SU-DHL-6 (cell line): ENCODE results near the gene FAM167B.

ENCODE experiments used
- H2AFZ ChIP-seq: fragments of 200-600 bp; sonication (generic); 2 replicates; pipeline ENCODE4 v1.6.1; 2014; ENCODE audit warnings: low read depth, mild to moderate bottlenecking, moderate library complexity, mixed read lengths, antibody characterized with exemption, low read length; ENCODE audit not compliant: severe bottlenecking
- H3F3A ChIP-seq: fragments of 200-600 bp; shearing (Covaris generic); 2 replicates; pipeline ENCODE4 v1.6.0; 2016; ENCODE audit warnings: antibody characterized with exemption, mild to moderate bottlenecking; ENCODE audit not compliant: insufficient read depth
- H3K27ac ChIP-seq: fragments of 200-600 bp; sonication (generic); 2 replicates; pipeline ENCODE4 v1.5.1; 2016; ENCODE audit warnings: low read depth, mild to moderate bottlenecking, low read length, moderate library complexity, mixed read lengths
- H3K27me3 ChIP-seq: fragments of 200-600 bp; sonication (generic), shearing (Covaris generic); 2 replicates; pipeline ENCODE4 v1.6.0; 2014; ENCODE audit warnings: mild to moderate bottlenecking, low read length
- H3K36me3 ChIP-seq: fragments of 200-600 bp; sonication (generic); 2 replicates; pipeline ENCODE4 v1.6.1; 2014; ENCODE audit warnings: mild to moderate bottlenecking, low read length, mixed read lengths
- H3K4me2 ChIP-seq: fragments of 300-600, 200-600 bp; shearing (Covaris generic), sonication (generic); 2 replicates; pipeline ENCODE4 v1.6.0; 2014; ENCODE audit warnings: low read length, low read depth, mild to moderate bottlenecking; ENCODE audit not compliant: poor library complexity, severe bottlenecking
- H3K4me3 ChIP-seq: fragments of 200-600 bp; sonication (generic); 2 replicates; pipeline ENCODE4 v1.5.1; 2014; ENCODE audit warnings: antibody characterized with exemption, low read length, mild to moderate bottlenecking, mixed read lengths; ENCODE audit not compliant: insufficient read depth, poor library complexity, severe bottlenecking
- H3K79me2 ChIP-seq: fragments of 200-600 bp; sonication (generic); 2 replicates; pipeline ENCODE4 v1.6.1; 2014; ENCODE audit warnings: mild to moderate bottlenecking, low read length, moderate library complexity; ENCODE audit not compliant: insufficient read depth
- H3K9ac ChIP-seq: fragments of 200-600 bp; sonication (generic); 2 replicates; pipeline ENCODE4 v1.7.0; 2014; ENCODE audit warnings: mild to moderate bottlenecking, low read length
- H3K9me2 ChIP-seq: fragments of 200-600 bp; sonication (generic); replicated peaks from 2 replicates; pipeline ENCODE4 v1.6.1; 2014; ENCODE audit warnings: low read length; ENCODE audit not compliant: insufficient read depth
- H3K9me3 ChIP-seq: fragments of 200-600 bp; sonication (generic); 2 replicates; pipeline ENCODE4 v1.6.1; 2014; ENCODE audit warnings: low read length, mixed read lengths; ENCODE audit not compliant: insufficient read depth
- H4K20me1 ChIP-seq: fragments of 200-600 bp; sonication (generic); 2 replicates; pipeline ENCODE4 v1.6.1; 2014; ENCODE audit warnings: low read depth, mild to moderate bottlenecking, antibody characterized with exemption, low read length, moderate library complexity, mixed read lengths
- EZH2phosphoT487 ChIP-seq: fragments of 200-600 bp; sonication (generic), shearing (Covaris generic); conservative IDR thresholded peaks from 2 replicates; pipeline ENCODE4 v1.6.1; 2018; ENCODE audit warnings: mild to moderate bottlenecking, antibody characterized with exemption, low read length, moderate library complexity, mixed read lengths
- TF ChIP-seq, protein P1 (sequence below): fragments of 200-600 bp; sonication (generic); IDR thresholded peaks from one replicate; pipeline ENCODE4 v1.5.1; 2017; ENCODE audit warnings: antibody characterized with exemption, mild to moderate bottlenecking, low read length, moderate library complexity; ENCODE audit not compliant: insufficient read depth, poor library complexity, severe bottlenecking

FAM167B gene

DNA sequence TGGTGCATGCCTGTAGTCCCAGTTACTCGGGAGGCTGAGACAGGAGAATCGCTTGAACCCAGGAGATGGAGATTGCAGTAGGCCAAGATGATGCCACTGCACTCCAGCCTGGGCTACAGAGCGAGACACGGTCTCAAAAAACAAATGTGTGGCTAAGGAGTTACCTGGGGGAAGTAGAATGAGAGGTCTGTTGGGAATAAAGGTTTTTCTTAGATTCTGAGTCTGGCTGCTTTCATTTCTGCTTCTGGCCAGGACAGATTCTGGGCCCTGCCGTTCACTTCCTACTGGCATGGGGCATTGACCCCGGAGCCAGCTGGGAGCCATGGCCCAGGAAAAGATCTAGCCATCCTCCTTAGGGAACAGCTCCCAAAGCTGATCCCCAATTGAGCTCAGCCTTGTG is 38.6 kb upstream of the FAM167B start:
- Histone ChIP-seq H3K4me2 (no peak overlapping the region), H4K20me1 (no peaks in the 10 kb centered on the region), H3K27me3 (no peaks in the 10 kb centered on the region), H3F3A (0 out of 2 replicates have a peak, but pooled peaks cover 4% of the 10 kb centered on the region), H3K27ac (no peak overlapping the region), H3K79me2 (no peaks in the 10 kb centered on the region), H2AFZ (no peak overlapping the region), H3K9me2 (no peaks in the 10 kb centered on the region), H3K9me3 (no peaks in the 10 kb centered on the region), H3K4me3 (no peak overlapping the region), H3K36me3 (no peaks in the 10 kb centered on the region), H3K9ac (no peak overlapping the region)
- TF ChIP-seq, protein P1, sequence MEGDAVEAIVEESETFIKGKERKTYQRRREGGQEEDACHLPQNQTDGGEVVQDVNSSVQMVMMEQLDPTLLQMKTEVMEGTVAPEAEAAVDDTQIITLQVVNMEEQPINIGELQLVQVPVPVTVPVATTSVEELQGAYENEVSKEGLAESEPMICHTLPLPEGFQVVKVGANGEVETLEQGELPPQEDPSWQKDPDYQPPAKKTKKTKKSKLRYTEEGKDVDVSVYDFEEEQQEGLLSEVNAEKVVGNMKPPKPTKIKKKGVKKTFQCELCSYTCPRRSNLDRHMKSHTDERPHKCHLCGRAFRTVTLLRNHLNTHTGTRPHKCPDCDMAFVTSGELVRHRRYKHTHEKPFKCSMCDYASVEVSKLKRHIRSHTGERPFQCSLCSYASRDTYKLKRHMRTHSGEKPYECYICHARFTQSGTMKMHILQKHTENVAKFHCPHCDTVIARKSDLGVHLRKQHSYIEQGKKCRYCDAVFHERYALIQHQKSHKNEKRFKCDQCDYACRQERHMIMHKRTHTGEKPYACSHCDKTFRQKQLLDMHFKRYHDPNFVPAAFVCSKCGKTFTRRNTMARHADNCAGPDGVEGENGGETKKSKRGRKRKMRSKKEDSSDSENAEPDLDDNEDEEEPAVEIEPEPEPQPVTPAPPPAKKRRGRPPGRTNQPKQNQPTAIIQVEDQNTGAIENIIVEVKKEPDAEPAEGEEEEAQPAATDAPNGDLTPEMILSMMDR, result no peak
- no peak for TF ChIP-seq EZH2phosphoT487

DNA sequence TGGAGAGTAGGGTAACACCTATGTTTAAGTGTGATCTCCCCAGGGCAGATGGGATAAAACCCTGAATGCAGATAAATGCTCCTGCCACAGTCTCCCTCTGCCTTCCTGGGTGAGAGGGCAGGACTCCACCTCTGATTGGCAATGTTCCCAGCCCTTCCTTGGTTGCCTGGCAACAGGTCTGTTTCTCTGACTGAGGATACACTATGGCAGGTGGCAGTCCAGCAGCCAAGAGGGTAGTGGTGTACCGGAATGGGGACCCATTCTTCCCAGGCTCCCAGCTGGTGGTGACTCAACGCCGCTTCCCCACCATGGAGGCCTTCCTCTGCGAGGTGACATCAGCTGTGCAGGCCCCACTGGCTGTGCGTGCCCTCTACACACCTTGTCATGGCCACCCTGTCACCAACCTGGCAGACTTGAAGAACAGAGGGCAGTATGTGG is 38.1 kb upstream of the FAM167B start, which contains the start of gene DCDC2B:
TSS of gene DCDC2B (plus strand) at position 199 of the 438 bp plus-strand sequence. CDS start at position 204, 5 bp downstream.
- H3K9ac ChIP-seq, result no peak within 1 kb of the TSS
- H3K27ac ChIP-seq, result no peak within 1 kb of the TSS
- H3K36me3 ChIP-seq, result no peaks in the 10 kb centered on the region
- TF ChIP-seq, protein P1, result no peak
- no peak for TF ChIP-seq EZH2phosphoT487
- no peak within 1 kb of the TSS for H2AFZ ChIP-seq
- H3K4me3 ChIP-seq, result no peak within 1 kb of the TSS
- no peaks in the 10 kb centered on the region for H3K79me2 ChIP-seq
- no peaks in the 10 kb centered on the region for H3K27me3 ChIP-seq
- H4K20me1 ChIP-seq, result no peaks in the 10 kb centered on the region
- 0 out of 2 replicates have a peak, but pooled peaks cover 4% of the 10 kb centered on the region for H3F3A ChIP-seq
- no peak within 1 kb of the TSS for H3K4me2 ChIP-seq
- no peaks in the 10 kb centered on the region for H3K9me2 ChIP-seq
- no peaks in the 10 kb centered on the region for H3K9me3 ChIP-seq

DNA sequence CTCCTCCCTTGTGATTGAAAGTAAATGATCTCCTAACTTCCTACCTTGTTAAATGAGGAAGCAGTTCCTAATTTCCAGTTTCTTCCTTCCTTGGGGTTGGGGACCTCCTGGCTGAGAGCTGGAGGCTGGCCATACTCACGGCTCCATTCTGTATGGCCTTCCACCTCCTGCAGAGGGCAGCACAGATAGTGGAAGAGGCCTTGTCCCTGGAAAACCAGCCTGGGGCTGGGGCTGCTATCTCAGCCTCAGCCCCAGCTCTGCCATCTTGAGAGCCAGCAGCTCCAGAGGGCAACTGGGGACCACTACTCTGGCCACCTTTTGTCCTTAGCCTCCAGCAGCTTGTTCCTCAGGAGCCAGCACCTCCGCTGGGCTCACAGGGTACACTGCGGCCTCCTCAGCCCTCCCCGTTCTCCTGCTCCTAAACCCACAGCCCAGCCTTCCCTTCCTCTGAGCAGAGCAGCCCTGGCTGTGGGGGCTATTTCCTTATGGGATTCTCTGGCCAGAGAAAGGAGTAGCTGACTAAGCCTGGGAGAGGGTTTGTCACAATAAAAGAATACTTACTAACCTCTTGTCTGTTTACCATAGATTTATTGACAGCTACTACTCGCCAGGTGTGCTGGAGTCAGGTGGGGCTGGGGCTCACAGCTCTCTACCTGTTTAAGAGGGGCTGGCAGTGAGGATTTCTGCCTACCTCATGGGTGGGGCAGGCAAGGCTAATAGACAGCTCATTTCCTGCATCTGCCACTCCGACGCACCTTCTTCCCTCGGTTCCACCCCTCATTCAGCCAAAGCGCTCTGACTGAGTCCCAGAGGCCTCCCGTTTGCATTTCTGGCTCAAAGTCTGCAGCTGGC is 31.2 kb upstream of the FAM167B start:
- Histone ChIP-seq H3K9me2 (no peaks in the 10 kb centered on the region), H3F3A (no peaks in the 10 kb centered on the region), H3K4me2 (no peak overlapping the region), H3K9ac (no peak overlapping the region), H3K36me3 (no peaks in the 10 kb centered on the region), H2AFZ (no peak overlapping the region), H3K9me3 (no peaks in the 10 kb centered on the region), H3K79me2 (no peaks in the 10 kb centered on the region), H4K20me1 (no peaks in the 10 kb centered on the region), H3K27me3 (no peaks in the 10 kb centered on the region), H3K4me3 (no peak overlapping the region), H3K27ac (no peak overlapping the region)
- no peak for TF ChIP-seq EZH2phosphoT487
- TF ChIP-seq, protein P1, result peak; percentile 74
